ENCODE data around the gene COPS4.
"Not testable (repeated sequence)": the region's sequence is repeated elsewhere in the genome, so short reads cannot be mapped to it uniquely, and the experiment has no call there.

COPS4 gene

DNA sequence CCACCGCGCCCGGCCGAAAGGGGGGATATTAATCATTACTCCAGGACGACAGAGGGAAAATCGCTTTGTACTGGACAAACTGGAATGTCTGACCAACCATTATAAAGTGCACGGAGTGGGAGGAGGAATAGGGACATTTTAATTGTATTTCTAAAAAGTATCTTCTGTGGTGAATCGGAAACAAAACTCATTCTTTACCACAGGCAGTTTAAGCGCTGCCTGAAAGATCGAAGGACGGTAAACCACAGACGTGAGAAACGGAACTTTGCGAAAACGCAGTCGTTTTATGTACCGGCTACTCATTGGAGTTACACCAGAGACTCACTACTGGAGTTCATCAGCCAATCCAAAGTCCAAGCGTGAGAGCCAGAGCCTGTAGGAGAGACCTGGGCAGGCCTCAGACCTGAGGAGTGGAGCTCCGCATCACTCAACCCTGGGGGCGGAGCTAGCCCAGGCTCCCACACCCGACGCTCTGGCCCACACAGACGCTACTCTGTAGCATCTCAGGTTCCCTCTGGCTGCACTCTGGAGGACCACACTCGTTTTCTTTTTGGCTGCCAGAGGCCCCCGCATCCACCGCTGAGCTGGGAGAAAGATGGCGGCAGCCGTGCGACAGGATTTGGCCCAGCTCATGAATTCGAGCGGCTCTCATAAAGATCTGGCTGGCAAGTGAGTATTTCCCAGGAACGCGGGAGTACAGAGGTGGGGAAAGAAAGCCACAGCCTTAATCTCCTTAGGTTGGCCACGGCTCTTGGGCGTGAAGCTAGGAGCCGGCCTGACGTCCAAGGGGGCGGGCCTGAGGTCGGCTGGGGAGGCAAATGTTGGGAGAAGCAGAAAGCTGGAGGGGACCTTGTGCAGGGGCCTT, at the start of gene COPS4:
COPS4 (plus strand) TSS at position 554 of the 865 bp plus-strand sequence; CDS start at position 596, 42 bp downstream.
- DNase-seq (ENCODE audit: low read depth in 2 of 3, low spot score in 2 of 3), result peak; percentile 53 to 89 (median 81)

DNA sequence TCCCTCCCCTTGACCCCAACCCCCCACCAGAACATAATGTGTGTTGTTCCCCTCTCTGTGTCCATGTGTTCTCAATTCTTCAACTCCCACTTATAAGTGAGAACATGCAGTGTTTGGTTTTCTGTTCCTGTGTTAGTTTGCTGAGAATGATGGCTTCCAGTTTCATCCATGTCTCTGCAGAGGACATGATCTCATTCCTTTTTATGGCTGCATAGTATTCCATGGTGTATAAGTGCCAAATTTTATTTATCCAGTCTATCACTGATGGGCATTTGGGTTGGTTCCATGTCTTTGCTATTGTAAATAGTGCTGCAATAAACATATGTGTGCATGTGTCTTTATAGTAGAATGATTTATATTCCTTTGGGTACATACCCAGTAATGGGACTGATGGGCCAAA, 47.5 kb upstream of the COPS4 start:
- not testable (repeated sequence) for DNase-seq (ENCODE audit: low read depth in 2 of 3, low spot score in 2 of 3)

DNA sequence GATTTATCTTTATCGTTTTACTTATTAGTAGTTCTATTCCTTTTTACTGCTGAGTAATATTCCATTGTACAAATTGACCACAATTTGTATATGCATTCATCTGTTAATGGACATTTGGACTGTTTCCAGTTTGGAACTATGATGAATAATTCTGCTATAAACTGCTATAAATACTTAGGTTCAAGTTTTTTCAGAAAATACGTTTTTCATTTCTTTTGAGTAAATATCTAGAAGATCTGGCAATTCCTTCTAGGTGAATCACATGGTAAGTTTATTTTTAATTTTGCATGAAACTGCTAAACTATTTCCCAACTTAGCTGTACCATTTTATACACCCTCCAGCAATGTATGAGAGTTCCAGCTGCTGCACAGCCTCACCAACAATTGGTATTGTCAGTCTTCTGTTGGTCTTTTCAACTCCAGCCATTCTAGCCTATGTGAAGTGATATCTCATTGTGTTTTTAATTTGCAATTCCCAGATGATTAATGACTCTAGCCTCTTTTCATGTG, 46.6 kb upstream of the COPS4 start:
- DNase-seq (ENCODE audit: low read depth in 2 of 3, low spot score in 2 of 3), result no peak

DNA sequence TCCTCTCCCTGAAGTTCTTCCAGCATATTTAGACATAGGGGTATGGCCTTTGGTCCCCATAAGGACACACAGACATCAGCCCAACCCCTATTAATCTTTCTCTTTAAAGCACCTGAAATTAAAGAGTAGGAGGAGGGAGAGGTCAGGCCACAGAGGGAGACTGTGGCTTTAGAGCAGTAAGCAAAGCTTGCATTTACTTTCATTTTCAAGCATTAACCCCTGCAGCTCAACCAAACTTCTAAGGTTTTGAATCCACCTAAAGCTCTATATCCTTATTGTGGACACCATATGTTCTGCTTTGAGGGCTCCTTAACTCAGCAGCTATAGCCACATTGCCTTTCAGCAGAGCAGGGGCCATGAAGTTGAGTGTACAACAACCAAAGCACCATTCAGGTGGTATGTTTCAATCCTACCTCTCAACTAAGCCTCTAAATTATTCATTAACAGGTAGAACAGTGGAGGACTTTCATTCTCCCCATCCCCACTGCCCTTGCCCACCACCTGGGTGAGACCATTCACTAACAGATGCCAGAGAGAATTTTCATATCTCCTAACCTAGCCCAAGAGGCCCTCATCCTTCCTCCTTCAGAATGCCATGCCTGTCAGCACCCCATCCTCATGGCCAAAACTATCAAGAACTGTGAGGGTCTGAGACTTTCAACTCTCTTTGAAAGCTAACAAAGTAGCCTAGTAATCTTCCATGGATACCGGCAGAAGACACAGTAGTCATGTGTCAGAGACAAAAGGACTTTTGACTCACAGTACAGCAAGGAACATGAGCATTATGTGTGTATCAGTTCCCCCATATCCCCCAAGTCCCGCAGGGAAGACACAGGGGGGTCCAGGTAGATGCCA, 45.2 kb upstream of the COPS4 start:
- no peak for DNase-seq (ENCODE audit: low read depth in 2 of 3, low spot score in 2 of 3)

DNA sequence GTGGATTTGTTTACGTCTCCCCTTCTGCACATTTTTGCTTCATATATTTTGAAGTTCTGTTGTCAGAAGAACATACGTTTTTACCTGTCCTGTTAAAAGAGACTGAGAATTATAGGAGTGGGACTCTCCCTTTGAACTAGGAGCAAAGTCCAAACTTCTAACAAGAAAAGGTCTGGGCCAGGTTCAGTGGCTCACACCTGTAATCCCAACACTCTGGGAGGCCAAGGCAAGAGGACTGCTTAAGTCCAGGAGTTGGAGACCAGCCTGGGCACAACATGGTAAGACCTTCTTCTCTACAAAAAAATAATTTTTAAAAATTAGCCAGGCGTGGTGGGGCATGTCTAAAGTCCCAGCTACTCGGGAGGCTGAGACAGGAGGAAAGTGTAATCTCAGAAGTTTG, 40.1 kb upstream of the COPS4 start:
- DNase-seq (ENCODE audit: low read depth in 2 of 3, low spot score in 2 of 3), result no peak

DNA sequence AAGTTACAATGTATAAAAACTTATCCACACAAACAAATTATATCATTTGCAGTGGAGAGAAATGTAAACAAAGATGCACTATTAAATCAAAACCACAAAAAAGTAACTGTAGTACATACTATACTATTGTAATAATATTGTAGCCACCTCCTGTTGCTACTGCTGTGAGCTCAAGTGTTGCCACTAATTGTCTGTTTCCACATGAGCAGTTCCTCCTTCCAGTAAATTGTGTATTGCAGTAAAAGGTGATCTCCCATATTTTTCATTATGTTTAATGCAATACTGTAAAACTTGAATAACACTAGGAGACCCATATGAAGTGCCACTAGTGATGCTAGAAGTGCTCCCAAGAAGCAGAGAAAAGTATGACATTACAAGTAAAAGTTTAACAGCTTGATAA, 36.1 kb upstream of the COPS4 start:
- no peak for DNase-seq (ENCODE audit: low read depth in 2 of 3, low spot score in 2 of 3)

DNA sequence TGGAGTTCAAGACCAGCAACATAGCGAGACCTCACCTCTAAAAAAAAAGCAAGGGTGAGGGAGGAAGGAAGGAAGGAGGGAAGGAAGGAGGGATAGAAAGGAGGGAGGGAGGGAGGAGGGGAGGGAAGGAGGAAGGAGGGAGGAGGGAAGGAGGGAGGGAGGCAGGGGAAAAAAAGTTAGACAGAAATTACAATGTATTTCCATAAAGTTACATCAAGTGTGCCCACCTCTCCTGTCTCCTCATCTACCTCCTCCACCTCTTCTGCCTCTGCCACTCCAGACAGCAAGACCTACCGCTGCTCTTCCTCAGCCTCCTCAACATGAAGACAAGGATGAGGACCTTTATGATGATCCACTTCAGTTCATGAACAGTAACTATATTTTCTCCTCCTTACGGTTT, 32.7 kb upstream of the COPS4 start:
- DNase-seq (ENCODE audit: low read depth in 2 of 3, low spot score in 2 of 3), result no peak

DNA sequence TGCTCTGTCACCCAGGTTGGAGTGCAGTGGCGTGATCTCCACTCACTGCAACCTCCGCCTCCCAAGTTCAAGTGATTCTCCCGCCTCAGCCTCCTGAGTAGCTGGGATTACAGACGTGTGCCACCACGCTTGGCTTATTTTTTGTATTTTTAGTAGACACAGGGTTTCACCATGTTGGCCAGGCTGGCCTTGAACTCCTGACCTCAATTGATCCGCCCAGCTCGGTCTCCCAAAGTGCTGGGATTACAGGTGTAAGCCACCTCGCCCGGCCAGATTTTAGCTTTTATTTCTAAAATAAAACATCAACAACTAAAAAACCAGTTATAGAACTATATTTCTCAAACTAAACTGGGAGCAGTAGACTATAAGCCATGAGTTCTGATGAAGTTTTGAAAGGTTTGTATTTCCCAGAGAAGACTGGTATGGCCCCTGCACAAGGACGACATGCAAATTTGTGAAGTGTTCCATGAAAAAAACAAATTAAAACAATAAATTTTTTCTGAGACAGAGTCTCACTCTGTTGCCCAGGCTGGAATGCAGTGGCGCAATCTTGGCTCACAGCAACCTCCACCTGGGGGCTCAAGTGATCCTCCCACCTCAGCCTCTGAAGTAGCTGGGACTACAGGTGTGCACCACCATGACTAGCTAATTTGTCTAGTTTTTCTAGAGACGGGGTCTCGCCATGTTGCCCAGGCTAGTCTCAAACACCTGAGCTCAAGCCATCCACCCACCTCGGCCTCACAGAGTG, 31.8 kb upstream of the COPS4 start:
- not testable (repeated sequence) for DNase-seq (ENCODE audit: low read depth in 2 of 3, low spot score in 2 of 3)

DNA sequence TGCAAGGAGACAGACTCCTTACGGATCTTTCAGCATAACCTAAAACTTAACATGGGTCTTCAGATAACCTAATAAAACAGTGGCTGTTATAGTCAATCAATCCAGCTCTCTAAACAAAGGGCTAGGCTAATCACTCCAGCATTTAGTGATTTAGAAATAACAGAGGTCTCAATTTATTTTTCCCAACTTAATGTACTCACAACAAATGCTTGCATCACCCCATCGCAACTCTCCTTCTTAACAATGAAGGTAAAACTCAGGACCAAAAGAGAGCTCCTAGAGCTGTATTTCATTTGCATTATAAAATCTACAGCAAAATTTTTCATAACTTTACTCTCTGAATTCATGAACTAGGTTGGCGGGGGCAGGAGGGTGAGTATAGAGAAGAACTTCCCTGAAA, 25.5 kb upstream of the COPS4 start:
- no peak for DNase-seq (ENCODE audit: low read depth in 2 of 3, low spot score in 2 of 3)

DNA sequence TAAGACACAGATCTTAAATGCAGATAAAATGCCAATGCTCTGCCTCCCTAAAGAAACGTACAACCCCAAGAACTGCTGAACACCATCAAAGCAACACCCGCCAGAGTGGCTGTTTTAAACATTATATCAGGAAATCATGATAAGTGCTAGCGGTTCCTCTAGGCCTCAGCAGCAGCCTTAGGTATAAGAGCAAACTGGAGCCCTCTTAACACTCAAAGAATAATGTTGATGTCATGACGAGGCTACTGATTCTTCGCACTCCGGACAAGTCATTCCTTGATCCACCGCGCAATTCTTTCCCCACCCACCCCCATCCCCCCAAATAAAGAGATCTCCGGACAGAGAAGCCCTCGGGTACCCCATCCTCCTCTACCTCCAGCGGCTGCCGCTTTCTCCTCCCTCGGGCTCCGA, 24.9 kb upstream of the COPS4 start:
- peak in 1 of 3 experiments; percentile 9 for DNase-seq (ENCODE audit: low read depth in 2 of 3, low spot score in 2 of 3)

DNA sequence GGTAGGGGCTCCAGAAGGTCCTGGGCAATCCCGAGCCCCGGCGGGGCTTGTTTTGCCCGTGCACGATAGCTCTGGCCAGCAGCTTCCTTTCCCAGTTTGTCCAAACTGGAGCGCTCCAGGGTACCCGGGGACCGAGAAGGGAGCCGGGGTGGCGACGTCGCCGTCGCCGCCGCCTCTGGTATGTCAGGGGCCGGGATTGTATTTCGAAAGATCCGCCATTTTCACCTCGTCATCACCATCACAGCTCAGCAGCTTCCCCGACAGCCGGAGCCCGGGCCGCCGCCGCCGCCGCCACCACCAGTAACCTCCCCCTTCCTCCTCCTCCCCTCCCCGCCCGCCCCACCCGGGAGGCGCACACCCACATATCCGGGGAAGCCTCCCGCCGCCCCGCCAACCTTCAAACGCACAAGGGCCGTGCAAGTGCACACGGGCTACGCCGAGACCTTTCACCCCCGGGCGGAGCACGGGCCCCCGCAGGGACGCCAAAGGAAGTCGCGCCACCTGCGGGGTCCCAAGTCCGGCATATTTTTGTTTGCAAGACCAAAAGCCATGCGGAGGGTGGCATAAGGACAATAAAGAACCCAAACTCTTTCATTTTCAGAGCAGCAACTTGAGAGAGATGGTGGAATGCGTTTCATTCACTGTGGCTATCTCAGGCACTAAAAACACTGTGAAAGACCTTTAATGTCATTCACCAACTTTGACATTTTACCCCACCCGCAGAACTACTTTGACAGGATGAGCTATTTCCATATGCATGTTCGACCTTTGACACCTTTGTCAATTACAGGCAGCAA, 24.3 kb upstream of the COPS4 start, which contains the start of gene LIN54:
LIN54 (minus strand) TSS at position 302 of the 797 bp plus-strand sequence. CDS start 25,979 bp downstream, outside the sequence.
- peak; percentile 51 to 61 (median 53) for DNase-seq (ENCODE audit: low read depth in 2 of 3, low spot score in 2 of 3)

DNA sequence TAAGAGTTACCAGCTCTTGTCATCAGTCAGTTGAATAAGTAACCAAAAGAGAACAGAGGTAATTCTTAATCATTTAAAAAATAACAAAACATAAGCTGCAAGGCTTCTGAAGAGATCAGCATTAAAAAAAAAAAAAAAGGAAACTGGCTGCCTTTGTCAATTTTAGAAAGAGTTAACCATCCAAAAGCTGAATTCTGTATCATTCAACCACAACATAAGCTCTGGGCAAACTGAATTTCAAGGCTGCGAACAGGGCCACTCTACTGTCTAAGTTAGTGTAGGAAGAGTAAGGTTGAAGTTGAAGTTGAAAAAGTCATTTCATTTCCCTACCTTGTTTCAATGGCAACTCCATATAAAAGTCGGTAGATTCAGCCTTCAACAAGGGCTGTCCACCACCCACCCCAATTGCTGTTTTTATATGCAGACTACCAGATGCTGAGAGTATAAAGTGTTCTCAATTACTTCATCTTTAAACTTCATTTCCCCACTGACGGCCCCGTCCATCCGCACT, 23.2 kb upstream of the COPS4 start:
- no peak for DNase-seq (ENCODE audit: low read depth in 2 of 3, low spot score in 2 of 3)

DNA sequence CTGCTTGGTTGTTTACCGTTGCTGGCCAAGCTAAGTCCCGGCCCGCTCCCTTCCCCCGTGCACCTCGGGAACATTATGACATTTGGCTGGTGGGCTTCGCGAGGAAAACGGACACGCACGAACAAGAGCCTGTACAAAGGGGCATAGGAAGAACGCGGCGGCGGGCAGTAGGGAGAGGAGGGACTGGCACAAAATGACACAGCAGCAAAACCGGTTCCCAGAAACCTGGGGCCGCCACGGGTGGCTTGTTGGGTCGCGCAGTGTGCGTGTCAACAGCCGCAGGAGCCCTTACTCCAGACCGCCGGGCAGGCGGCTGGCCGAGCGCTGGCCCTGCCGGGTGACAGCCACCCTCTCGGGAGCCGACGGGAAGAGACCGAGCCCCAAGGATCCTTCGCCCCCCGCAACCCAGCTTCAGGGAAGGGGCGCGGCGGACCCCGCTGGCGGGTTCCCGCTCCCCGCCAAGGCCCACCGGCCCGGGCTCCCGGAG, 22.7 kb upstream of the COPS4 start:
- peak in 2 of 3 experiments; percentile 13 to 17 for DNase-seq (ENCODE audit: low read depth in 2 of 3, low spot score in 2 of 3)

DNA sequence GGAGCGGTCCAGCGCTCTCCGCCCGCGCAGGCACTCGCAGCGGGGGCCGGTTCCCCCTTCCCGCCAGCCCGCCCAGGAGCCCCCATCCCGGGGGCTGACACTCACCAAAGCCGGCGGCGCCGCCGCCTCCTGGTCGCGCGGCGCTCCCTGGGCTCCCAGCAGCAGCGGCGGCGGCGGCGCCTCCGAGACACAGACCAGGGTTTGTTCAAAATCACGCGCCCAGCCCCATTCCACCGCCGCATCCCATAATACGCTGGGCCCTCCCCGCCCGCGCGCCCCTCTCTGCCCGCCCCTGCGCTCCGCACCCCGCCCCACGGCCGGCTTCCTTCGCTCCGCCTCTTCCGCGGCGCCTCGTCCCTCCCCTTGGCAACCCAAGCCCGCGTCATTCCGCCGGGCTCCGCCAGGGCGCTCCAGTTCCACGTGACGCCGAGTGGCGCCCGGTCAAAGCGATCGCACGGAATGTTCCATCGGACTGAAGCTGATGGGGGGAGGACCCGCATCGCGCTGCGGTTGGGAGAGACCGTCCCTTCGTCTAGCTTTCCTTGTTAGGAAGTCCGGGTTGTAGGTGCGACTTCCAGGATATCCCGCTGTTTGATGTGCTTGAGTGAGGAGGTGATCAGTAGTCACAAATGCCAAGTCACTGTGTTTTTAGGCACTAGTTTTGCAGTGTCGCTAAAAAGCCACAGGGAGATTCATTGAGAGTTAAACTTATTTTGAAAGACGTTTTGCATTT, 22.1 kb upstream of the COPS4 start:
- DNase-seq (ENCODE audit: low read depth in 2 of 3, low spot score in 2 of 3), result peak; percentile 89 to 97 (median 94)

DNA sequence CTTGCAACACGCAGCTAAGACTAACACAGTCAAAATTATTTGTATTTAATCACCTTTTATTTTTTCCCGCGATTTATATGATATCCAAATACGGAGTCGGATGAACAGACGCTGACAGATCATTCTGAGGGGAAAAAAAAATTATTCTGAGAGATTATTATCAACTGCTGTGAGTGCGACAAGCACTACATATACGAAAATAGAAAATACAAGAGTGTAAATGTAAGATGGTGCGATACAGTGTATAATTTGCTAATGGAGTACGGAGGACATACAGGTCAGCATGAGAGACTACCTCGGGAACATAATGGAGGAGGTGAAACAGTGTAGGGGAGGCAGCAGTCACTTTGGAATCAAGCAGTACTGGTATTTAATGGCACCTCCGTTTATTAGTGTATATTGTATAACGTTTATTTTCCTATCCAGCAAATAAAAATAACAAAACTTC, 21.5 kb upstream of the COPS4 start:
- DNase-seq (ENCODE audit: low read depth in 2 of 3, low spot score in 2 of 3), result no peak

DNA sequence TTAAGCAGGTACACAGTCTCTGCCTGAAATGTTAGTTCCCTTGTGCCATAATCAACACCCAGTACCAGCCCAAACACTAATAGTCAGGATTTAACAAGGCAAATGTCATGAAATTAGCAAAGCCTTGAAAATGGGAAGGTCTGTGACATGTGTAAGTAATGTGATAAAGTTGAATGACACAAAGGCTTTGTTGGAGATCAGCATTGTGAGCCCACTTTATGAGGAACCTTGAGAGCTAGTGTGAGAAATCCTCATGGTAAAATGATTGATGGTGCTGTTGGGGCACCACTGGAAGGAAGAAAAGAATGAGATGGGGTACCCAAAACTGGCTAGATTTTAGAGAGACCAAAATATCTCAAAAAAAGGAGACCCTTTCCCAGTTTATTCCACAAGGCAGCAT, 21.1 kb upstream of the COPS4 start:
- no peak for DNase-seq (ENCODE audit: low read depth in 2 of 3, low spot score in 2 of 3)

DNA sequence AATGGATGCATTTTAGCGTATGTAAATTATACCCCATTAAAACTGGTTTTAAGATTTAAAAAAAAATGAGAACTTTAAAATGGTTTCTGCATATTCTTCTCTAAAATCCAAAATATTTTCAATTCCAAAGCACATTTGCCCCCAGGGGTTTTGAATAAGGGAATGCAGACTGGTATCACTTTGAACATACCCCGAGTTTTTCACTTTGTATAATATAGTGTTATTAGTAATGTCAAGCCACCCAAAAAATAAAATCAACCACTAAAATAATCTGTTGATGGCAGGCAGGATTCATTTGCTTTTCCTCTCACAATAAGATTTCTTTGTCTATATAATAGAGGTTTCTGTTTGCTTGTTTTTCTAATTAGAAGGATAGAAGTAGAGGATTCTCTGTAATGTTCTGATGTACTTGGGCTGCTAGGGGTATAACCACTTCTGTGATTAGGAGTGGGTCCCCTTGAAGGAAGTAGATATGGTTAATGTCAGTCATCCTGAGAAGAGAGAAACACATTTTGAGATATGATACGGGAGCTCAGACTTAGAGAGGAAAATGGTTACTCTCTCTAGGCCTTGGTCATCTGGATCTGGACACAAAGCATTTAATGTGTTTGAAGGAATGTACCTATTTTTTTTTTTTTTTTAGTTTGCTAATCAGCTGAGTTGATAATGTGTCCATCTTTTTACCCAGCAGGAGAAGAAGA, 15.0 kb upstream of the COPS4 start:
- DNase-seq (ENCODE audit: low read depth in 2 of 3, low spot score in 2 of 3), result no peak

DNA sequence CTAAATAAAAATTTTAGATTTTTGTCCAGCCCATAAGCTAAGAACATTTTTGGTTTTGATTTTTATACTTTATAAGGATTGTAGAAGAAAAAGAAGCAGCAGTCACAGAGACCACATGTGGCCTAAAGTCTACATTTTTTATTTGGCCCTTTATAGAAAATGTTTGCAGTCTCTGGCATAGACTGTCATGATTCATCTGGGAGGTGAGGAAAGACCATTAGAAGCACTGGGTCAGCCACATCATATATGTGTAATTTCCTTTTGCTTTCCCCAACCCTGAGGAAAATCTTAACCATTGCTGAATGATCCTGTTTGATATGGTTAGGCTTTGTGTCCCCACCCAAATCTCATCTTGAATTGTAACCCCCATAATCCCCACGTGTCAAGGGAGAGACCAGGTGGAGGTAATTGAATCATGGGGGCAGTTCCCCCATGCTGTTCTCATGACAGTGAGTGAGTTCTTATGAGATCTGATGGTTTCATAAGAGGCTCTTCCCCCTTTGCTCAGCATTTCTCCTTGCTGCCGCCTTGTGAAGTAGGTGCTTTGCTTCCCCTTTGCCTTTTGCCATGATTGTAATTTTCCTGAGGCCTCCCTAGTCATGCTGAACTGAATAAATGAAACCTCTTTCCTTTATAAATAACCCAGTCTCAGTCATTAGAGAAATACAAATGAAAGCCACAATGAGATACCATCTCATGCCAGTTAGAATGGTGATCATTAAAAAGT, 12.1 kb upstream of the COPS4 start:
- DNase-seq (ENCODE audit: low read depth in 2 of 3, low spot score in 2 of 3), result no peak

Data from activated CD8-positive, alpha-beta memory T cell treated with anti-CD3 and anti-CD28 coated beads for 48 hours (primary cell).